SHP77 (cell line): Measurements from ENCODE around the gene FOLR2.
"Not testable (repeated sequence)": the region's sequence is repeated elsewhere in the genome, so short reads cannot be mapped to it uniquely, and the experiment has no call there.

ENCODE experiments used
- DNase-seq, 2 experiments: peaks; one replicate each; lab custom pipeline; 2025; lab: John Stamatoyannopoulos, UW

The FOLR2 gene

GRCh38 chr11:72240461-72241290 is 24.1 kb downstream of the FOLR2 start:
- DNase-seq: no peak

GRCh38 chr11:72241291-72241781 is 24.7 kb downstream of the FOLR2 start:
- DNase-seq: no peak

GRCh38 chr11:72242141-72242540 is 25.5 kb downstream of the FOLR2 start:
- DNase-seq: no peak

GRCh38 chr11:72243173-72244059 is 26.8 kb downstream of the FOLR2 start:
- no peak for DNase-seq

- DNase-seq: no peak
Observed at GRCh38 chr11:72244060-72244360, 27.4 kb downstream of the FOLR2 start, which contains the start of gene PHOX2A. Gene PHOX2A (minus strand): TSS chr11:72244176. CDS start chr11:72244004, 172 bp downstream.

GRCh38 chr11:72244361-72245262 is 28.0 kb downstream of the FOLR2 start:
- no peak for DNase-seq

- no peak for DNase-seq
Observed at GRCh38 chr11:72245263-72245816, 28.7 kb downstream of the FOLR2 start.

- DNase-seq: no peak
Observed at GRCh38 chr11:72247584-72247983, 31.0 kb downstream of the FOLR2 start.

GRCh38 chr11:72249961-72250360 is 33.4 kb downstream of the FOLR2 start:
- DNase-seq: no peak

GRCh38 chr11:72250661-72251464 is 34.3 kb downstream of the FOLR2 start:
- no peak for DNase-seq

- no peak for DNase-seq
Observed at GRCh38 chr11:72251614-72252013, 35.0 kb downstream of the FOLR2 start.

- no peak for DNase-seq
Observed at GRCh38 chr11:72253392-72253791, 36.8 kb downstream of the FOLR2 start.

- DNase-seq: no peak
Observed at GRCh38 chr11:72254299-72254993, 37.9 kb downstream of the FOLR2 start.

GRCh38 chr11:72257570-72257969 is 41.0 kb downstream of the FOLR2 start:
- DNase-seq: no peak

- no peak for DNase-seq
Observed at GRCh38 chr11:72259490-72259889, 42.9 kb downstream of the FOLR2 start.

- DNase-seq: no peak
Observed at GRCh38 chr11:72260574-72260973, 44.0 kb downstream of the FOLR2 start.

GRCh38 chr11:72263361-72263760 is 46.8 kb downstream of the FOLR2 start:
- no peak for DNase-seq

- no peak for DNase-seq
Observed at GRCh38 chr11:72265951-72266350, 49.4 kb downstream of the FOLR2 start.

- not testable (repeated sequence) for DNase-seq
Observed at GRCh38 chr11:72266960-72267359, 50.4 kb downstream of the FOLR2 start.
